ENCODE data around the gene CLEC16A.

The CLEC16A gene, protein sequence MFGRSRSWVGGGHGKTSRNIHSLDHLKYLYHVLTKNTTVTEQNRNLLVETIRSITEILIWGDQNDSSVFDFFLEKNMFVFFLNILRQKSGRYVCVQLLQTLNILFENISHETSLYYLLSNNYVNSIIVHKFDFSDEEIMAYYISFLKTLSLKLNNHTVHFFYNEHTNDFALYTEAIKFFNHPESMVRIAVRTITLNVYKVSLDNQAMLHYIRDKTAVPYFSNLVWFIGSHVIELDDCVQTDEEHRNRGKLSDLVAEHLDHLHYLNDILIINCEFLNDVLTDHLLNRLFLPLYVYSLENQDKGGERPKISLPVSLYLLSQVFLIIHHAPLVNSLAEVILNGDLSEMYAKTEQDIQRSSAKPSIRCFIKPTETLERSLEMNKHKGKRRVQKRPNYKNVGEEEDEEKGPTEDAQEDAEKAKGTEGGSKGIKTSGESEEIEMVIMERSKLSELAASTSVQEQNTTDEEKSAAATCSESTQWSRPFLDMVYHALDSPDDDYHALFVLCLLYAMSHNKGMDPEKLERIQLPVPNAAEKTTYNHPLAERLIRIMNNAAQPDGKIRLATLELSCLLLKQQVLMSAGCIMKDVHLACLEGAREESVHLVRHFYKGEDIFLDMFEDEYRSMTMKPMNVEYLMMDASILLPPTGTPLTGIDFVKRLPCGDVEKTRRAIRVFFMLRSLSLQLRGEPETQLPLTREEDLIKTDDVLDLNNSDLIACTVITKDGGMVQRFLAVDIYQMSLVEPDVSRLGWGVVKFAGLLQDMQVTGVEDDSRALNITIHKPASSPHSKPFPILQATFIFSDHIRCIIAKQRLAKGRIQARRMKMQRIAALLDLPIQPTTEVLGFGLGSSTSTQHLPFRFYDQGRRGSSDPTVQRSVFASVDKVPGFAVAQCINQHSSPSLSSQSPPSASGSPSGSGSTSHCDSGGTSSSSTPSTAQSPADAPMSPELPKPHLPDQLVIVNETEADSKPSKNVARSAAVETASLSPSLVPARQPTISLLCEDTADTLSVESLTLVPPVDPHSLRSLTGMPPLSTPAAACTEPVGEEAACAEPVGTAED

DNA sequence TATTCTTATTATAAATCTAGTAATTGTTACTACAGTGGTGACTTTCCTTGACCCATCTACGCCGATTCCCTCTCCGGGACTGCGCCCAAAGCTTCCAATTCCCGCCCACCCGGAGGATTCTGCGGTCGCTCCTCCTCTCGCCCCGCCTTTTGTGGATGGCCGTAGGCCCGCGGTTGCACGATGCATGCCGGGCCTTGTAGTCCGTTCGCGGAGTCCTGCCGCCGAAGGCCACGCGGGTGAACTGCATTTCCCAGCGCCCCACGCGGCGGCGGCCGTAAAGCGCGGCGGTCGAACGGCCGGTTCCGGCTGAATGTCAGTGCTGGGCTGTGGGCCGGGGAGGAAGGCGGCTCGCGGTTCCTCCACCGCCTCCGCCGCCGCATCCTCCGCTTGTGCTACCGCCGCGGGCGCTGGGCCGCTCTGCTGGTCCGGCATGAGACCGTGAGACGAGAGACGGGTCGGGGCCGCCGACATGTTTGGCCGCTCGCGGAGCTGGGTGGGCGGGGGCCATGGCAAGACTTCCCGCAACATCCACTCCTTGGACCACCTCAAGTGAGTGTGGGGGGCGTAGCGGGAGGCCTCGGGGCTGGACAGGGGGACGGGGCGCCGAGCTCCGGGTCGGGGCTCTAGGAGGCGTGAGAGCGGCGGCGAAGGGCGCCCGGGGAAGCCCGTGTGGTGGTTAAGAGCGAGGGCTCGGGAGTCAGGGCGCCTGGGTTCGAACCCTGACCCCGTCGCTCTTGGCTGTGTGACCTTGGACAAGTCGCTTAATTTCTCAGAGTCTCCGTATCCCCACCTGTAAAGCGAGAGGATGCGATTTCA lies at the start of gene CLEC16A:
Gene CLEC16A, plus strand, starts transcription at position 316 of the 816 bp plus-strand sequence. Its CDS starts 154 bp downstream, at position 470.
- DNase-seq (ENCODE audit: low read depth): peak; percentile 94

DNA sequence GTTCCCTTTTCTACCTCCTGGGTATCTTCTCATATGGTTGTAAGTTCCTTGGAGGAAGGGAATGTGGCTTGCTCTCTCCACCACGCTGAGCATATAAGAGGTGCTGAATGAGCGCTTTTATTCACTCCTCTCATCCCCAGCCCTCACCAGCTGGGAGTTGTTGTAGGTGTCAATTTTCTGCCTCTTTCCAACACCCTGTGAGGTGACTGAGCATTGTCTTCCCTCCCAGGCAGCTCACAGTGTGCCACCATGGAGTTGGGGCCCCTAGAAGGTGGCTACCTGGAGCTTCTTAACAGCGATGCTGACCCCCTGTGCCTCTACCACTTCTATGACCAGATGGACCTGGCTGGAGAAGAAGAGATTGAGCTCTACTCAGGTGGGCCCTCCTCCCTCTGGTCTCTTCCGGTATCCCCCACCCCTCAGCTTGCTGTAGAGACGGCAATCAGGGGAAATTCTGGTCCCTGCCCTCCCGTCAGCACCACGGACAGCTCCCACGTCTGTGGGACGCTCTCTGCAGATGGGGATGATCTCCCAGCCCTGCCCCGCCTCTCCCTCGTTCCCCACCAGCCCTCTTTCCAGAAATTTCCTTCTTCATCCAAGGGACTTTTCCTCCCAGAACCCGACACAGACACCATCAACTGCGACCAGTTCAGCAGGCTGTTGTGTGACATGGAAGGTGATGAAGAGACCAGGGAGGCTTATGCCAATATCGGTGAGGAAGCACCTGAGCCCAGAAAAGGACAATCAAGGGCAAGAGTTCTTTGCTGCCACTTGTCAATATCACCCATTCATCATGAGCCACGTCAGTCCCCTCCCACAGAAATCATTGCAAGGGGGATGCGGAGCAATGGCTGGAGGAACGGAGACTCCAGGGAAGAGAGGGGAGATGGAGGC lies 49.1 kb upstream of the CLEC16A start:
- no peak for DNase-seq (ENCODE audit: low read depth)

DNA sequence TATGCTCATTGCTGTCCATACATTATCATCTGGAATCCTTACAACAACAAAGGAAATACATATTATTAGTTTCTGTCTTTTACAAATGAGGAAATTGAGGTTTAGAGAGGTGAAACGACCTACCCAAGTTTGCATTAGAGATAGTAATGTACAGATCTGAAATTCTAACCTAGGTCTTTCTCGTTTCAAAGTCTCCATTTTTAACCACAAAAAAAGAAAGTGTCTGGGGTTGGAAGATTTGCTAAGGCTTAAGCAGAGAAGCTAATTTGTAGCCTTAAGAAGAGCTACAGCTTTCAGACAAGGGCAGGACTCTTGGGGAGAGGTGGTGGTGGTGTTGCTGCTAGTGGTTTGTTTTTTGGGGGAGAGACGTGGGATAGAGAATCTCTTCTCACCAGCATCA lies 48.2 kb upstream of the CLEC16A start:
- no peak for DNase-seq (ENCODE audit: low read depth)

DNA sequence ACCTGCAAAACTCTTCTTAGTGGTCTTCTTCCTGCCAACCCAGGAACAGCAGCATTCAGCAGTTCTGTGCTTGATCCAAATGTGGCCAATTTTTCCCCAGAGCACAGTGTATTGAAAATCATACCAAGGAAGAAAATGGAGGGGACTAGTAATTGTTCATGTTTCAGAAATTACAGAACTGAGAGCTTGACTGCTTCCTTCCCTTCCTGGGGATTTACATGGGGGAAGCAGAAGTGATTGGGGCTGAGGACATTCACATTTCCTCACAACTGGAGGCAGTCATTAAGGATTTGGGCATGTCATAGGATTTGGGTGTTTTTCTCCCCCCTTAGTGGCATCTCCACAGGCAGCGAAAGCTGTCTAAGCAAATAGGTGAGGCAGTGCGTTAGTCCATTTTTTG lies 47.6 kb upstream of the CLEC16A start:
- DNase-seq (ENCODE audit: low read depth): no peak

DNA sequence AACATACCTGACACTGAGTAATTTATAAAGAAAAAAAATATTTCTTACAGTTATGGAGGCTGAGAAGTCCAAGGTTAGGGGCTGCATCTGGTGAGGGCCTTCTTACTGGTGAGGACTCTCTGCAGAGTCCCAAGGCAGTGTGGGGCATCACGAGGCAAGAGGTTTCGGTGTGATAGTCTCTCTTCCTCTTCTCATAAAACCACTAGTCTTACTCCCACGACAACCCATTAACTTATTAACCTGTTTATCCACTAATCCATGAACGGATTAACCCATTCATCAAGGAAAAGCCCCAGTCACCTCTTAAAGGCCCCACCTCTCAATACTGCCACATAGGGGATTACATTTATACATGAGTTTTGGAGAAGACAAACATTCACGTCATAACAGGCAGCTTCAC lies 47.2 kb upstream of the CLEC16A start:
- no peak for DNase-seq (ENCODE audit: low read depth)

DNA sequence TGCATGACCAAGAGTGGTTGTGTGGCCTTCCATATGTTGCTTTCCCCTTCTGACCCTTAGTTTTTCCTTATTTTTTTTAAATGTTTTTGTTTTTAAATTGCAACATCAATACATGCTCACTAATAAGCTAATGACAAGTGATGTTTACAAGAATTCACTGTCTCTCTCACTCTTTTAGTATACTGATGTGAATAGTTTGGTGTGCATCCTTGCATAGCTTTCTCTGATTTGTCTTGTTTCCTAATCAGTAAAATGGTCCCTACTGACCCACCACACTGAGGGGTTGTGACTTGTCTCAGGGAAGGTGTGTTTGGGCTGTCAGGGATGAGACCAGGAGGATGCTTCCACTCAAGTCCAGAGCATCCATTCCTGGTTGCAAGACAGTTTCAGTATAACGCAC lies 41.4 kb upstream of the CLEC16A start:
- DNase-seq (ENCODE audit: low read depth): no peak

DNA sequence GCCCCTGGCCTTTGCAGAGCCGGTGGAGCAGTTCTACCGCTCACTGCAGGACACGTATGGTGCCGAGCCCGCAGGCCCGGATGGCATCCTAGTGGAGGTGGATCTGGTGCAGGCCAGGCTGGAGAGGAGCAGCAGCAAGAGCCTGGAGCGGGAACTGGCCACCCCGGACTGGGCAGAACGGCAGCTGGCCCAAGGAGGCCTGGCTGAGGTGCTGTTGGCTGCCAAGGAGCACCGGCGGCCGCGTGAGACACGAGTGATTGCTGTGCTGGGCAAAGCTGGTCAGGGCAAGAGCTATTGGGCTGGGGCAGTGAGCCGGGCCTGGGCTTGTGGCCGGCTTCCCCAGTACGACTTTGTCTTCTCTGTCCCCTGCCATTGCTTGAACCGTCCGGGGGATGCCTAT lies 37.9 kb upstream of the CLEC16A start:
- DNase-seq (ENCODE audit: low read depth): no peak

DNA sequence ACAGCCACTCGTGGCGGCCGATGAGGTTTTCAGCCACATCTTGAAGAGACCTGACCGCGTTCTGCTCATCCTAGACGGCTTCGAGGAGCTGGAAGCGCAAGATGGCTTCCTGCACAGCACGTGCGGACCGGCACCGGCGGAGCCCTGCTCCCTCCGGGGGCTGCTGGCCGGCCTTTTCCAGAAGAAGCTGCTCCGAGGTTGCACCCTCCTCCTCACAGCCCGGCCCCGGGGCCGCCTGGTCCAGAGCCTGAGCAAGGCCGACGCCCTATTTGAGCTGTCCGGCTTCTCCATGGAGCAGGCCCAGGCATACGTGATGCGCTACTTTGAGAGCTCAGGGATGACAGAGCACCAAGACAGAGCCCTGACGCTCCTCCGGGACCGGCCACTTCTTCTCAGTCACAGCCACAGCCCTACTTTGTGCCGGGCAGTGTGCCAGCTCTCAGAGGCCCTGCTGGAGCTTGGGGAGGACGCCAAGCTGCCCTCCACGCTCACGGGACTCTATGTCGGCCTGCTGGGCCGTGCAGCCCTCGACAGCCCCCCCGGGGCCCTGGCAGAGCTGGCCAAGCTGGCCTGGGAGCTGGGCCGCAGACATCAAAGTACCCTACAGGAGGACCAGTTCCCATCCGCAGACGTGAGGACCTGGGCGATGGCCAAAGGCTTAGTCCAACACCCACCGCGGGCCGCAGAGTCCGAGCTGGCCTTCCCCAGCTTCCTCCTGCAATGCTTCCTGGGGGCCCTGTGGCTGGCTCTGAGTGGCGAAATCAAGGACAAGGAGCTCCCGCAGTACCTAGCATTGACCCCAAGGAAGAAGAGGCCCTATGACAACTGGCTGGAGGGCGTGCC lies 37.2 kb upstream of the CLEC16A start:
- no peak for DNase-seq (ENCODE audit: low read depth)

DNA sequence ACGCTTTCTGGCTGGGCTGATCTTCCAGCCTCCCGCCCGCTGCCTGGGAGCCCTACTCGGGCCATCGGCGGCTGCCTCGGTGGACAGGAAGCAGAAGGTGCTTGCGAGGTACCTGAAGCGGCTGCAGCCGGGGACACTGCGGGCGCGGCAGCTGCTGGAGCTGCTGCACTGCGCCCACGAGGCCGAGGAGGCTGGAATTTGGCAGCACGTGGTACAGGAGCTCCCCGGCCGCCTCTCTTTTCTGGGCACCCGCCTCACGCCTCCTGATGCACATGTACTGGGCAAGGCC lies 36.7 kb upstream of the CLEC16A start:
- DNase-seq (ENCODE audit: low read depth): no peak

DNA sequence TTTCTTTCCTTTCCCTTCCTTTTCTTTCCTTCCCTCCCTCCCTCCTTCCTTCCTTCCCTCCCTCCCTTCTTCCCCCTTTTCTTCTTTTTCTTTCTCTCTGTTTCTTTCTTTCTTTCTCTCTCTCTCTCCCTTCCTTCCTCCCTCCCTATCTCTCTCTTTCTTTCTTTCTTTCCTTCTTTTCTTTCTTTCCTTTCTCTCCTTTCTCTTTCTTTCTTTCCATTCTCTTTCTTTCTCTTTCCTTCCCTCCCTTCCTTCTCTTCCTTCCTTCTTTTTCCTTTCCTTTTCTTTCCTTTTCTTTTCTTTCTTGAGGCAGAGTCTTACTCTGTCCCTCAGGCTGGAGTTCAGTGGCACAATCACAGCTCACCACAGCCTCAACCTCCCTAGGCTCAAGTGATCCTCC lies 33.1 kb upstream of the CLEC16A start:
- DNase-seq (ENCODE audit: low read depth): no peak

DNA sequence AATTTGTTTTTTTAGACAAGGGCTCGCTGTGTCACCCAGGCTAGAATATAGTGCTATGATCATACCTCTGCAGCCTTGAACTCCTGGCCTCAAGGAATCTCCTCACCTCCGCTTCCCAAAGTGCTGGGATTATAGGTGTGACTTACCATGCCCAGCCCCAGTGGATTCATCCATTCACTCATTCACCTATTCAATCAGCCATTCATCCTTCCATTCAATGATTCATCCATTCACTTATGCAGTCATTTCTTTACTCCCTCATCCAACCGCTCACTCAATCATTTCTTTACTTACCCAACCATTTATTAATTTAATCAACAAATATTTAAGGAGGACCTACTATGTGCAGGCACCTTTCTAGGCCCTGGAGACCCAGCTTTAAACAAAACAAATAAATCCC lies 27.8 kb upstream of the CLEC16A start:
- no peak for DNase-seq (ENCODE audit: low read depth)

DNA sequence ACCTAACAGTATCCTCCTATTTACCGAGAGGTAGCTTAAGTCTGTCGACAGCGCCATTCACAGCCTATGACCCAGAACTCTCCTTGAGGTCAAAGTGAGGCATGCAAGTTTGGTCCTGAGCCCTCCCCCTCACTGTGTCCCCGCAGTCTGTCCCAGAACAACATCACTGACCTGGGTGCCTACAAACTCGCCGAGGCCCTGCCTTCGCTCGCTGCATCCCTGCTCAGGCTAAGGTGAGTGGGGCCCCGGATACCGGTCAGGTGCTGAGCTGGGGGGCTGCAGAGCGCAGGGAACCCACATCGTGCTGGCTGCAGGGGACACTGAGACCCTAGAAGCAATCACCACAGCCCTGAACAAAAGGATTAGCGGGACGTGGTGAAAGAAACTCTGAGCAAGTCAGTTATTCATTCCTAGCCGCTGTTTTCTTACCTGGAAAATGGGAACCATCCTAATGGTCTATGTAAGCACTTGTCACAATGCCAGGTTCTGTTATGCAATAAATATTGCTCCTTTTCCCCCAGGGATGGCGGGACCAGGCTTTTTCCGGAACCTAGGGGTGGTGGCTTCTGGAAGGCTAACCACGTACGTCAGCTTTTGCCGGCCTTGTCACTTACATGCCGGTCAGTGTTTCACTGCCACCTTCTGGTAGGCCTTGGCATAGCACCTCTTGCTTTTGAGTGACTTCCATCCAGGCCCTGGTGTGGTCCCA lies 25.9 kb upstream of the CLEC16A start:
- peak; percentile 46 for DNase-seq (ENCODE audit: low read depth)

DNA sequence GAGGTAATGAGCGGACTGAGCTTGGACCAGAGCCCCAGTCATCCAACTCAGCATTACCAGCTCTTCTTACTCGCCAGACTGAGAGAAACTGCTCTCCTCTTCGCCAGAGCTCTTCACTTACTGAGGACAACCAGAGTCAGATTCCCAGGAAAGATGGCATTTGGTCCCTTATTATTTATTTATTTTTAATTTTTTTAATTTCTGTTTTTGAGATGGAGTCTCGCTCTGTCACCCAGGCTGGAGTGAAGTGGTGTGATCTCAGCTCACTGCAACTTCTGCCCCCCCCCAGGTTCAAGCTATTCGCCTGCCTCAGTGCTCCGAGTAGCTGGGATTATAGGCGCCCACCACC lies 25.4 kb upstream of the CLEC16A start:
- DNase-seq (ENCODE audit: low read depth): no peak

DNA sequence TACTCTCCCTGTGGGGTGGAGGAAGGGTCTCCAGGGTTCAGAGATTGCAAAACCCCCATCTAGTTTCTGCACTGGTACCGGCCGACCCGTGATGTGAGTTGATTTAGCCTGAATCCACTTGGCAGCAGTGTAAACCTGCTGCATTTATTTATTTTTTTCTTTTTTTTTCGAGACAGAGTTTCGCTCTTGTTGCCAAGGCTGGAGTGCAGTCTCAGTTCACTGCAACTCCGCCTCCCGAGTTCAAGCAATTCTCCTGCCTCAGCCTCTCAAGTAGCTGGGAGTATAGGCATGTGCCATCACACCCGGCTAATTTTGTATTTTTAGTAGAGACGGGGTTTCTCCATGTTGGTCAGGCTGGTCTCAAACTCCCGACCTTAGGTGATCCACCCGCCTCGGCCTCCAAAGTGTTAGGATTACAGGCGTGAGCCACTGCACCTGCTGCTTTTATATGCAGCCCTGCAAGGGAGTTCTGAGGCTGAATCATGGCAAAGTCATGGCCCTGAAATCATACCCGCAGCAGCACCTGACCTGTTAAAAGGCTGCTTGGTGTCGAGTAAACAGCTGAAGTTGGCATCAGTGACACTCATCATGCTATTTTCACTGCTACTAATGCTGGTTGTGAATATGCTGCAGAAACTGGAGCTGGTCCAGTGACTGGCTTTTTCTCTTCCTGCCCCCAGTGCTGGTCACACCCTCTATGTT lies 23.5 kb upstream of the CLEC16A start:
- DNase-seq (ENCODE audit: low read depth): no peak

DNA sequence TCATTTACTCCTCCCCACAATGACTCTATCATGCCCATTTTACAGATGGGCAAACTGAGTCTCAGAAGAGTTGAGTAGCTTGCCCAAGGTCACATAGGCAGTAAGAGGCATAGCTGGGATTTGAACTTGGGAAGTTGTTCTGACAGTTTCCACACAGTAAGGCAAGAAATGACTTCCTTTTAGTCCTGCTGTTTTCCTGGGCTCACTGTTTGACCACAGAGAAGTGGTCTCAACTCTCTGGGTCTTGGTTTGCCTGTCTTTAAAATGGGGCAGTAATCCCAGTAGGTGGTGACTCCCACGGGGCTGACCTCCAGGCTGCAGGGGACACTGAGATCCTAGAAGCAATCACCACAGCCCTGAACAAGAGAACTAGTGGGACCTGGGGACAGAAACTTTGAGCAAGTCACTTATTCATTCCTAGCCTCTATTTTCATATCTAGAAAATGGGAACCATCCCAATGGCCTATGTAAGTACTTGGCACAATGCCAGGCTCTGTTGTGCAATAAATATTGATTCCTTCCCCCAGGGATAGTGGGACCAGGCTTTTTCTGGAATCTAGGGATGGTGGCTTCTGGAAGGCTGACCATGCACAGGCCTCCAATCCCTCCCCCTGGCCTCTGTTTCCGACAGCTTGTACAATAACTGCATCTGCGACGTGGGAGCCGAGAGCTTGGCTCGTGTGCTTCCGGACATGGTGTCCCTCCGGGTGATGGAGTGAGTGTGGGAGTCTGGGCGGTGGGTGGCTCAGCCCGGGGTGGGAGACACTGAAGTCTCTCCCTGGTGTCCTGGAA lies 22.6 kb upstream of the CLEC16A start:
- DNase-seq (ENCODE audit: low read depth): no peak

DNA sequence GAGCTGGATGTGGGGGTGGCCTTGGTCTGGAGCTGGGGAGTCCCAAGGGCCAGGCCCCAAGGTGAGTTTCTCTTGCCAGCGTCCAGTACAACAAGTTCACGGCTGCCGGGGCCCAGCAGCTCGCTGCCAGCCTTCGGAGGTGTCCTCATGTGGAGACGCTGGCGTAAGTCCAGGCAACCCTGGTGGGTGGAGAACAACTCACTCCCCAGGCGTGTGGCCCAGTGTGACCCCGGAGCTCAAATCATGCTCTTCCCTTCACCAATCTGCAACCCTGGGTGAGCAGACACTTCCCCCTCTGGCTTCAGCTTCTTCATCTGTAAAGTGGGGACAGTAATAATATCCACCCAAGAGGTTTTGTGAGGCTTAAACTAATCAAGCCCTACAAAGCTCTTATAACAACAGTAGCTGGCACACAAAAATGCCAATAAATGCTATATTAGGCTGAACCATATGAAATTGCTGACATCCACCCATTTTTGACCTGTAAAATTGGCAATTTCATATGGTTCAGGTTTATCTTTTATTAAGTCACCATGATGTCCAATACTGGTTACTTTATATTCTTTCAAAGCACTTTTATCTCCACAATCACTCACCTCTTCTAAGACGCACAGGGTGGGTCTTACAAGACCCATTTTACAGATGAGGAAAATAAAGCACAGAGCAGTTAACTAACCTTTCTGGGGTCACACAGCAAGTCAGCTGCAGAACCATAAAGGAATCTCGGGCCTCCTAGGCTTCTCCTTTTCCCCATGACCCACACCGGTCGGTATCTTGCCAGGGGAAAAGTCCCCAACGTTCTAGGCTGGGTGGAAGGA lies 21.8 kb upstream of the CLEC16A start:
- DNase-seq (ENCODE audit: low read depth): no peak

DNA sequence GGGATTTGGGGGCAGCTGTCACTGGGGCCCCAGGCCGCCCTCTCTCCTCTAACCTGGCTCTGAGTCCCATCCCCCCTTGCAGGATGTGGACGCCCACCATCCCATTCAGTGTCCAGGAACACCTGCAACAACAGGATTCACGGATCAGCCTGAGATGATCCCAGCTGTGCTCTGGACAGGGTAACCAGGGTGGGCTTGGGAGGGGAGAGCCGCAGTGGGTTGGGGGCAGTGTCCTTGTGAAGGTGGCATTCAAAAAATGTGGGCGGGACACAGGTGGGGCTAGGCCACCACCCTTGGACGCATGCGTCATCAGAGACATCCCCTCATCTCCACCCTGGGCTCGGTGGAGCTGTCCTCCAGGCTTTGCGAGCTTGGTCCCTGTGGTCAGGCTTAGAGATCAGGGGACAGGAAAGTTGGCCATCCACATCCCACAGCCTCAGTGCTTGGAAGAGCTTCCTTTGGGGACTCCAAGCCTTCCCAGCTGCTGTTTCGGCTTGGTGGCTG lies 21.2 kb upstream of the CLEC16A start:
- no peak for DNase-seq (ENCODE audit: low read depth)

Data from activated T-helper 1 cell treated with Interleukin-2 at 50 U/mL for 16 hours (primary cell).